OCI-LY7 (cell line): ENCODE results near the gene ZNF578. TPM values are rescaled to one million over a fixed set of nuclear protein-coding genes. Genes with fewer than 3 reads are reported as not detected.

Source experiments
- BruUV-seq: library from RNA; stranded (reverse); fragments of 400-500 nt; replicated peaks from 2 replicates; lab custom pipeline; 2021; lab: Mats Ljungman, UMichigan
- CTCF ChIA-PET: fragments of 300-600 bp; sonication (Branson Sonifier 250); formaldehyde crosslinking; loops from one replicate; lab custom pipeline; 2022; ENCODE audit warnings: antibody characterized with exemption; ENCODE audit not compliant: unreplicated experiment; lab: Charles Lee
- POLR2A ChIA-PET: fragments of 300-600 bp; sonication (Branson Sonifier 250); formaldehyde crosslinking; loops from one replicate; lab custom pipeline; 2022; ENCODE audit warnings: antibody characterized with exemption; lab: Charles Lee
- DNase-seq: peaks from one replicate; pipeline ENCODE4 v3.0.0-alpha.2; 2015; ENCODE audit warnings: low spot score
- H2AFZ ChIP-seq: fragments of 200-600 bp; sonication (generic), shearing (Covaris generic); 2 replicates; pipeline ENCODE4 v1.6.1; 2014; ENCODE audit warnings: mild to moderate bottlenecking, antibody characterized with exemption, low read length, moderate library complexity
- H3K27ac ChIP-seq: fragments of 200-600 bp; sonication (generic); 2 replicates; pipeline ENCODE4 v1.5.1; 2014; ENCODE audit warnings: mixed run types, low read depth, mild to moderate bottlenecking, moderate library complexity, low read length, inconsistent platforms; ENCODE audit not compliant: poor library complexity, severe bottlenecking
- H3K36me3 ChIP-seq: fragments of 200-600 bp; sonication (generic); 2 replicates; pipeline ENCODE4 v1.6.1; 2014; ENCODE audit warnings: mild to moderate bottlenecking, antibody characterized with exemption, low read length, moderate library complexity, mixed read lengths; ENCODE audit not compliant: insufficient read depth
- H3K4me1 ChIP-seq: fragments of 200-600 bp; sonication (generic); 2 replicates; pipeline ENCODE4 v1.5.1; 2014; ENCODE audit warnings: mild to moderate bottlenecking, low read length; ENCODE audit not compliant: insufficient read depth, poor library complexity, severe bottlenecking
- H3K4me2 ChIP-seq: fragments of 200-600 bp; sonication (generic); 2 replicates; pipeline ENCODE4 v1.6.1; 2014; ENCODE audit warnings: mild to moderate bottlenecking, low read length
- H3K4me3 ChIP-seq: fragments of 200-600 bp; sonication (generic); 2 replicates; pipeline ENCODE4 v1.5.1; 2014; ENCODE audit warnings: mild to moderate bottlenecking, low read depth, low read length; ENCODE audit not compliant: poor library complexity, severe bottlenecking
- H3K79me2 ChIP-seq: fragments of 200-600 bp; sonication (generic); 2 replicates; pipeline ENCODE4 v1.6.1; 2016; ENCODE audit warnings: low read depth, mild to moderate bottlenecking, low read length, moderate library complexity, mixed read lengths; ENCODE audit not compliant: insufficient read depth
- H3K9me2 ChIP-seq: fragments of 200-600 bp; sonication (generic); 2 replicates; pipeline ENCODE4 v1.6.1; 2016; ENCODE audit warnings: mild to moderate bottlenecking, low read length, mixed read lengths; ENCODE audit not compliant: insufficient read depth
- H3K9me3 ChIP-seq: fragments of 200-600 bp; sonication (generic); 2 replicates; pipeline ENCODE4 v1.6.1; 2014; ENCODE audit warnings: mild to moderate bottlenecking, mixed run types, low read length, mixed read lengths
- H4K20me1 ChIP-seq: fragments of 200-600 bp; sonication (generic); 2 replicates; pipeline ENCODE4 v1.6.1; 2014; ENCODE audit warnings: mild to moderate bottlenecking, antibody characterized with exemption, low read length, moderate library complexity, mixed read lengths; ENCODE audit not compliant: insufficient read depth
- EZH2phosphoT487 ChIP-seq: fragments of 200-600 bp; sonication (generic); IDR thresholded peaks from 2 replicates; pipeline ENCODE4 v1.6.1; 2018; ENCODE audit warnings: low read depth, borderline replicate concordance, mild to moderate bottlenecking, mixed run types, antibody characterized with exemption, low read length, moderate library complexity, mixed read lengths
- intact Hi-C: fragments of 100-400 bp; cut with micrococcal nuclease; formaldehyde crosslinking; loops from one replicate; pipeline ENCODE4 v1.10.0; 2022; ENCODE audit not compliant: unreplicated experiment
- total RNA-seq, 2 experiments: library from RNA; depleted of rRNA in 1 of 2; stranded (reverse); fragments of >200 nt in 1 of 2; shearing (Covaris generic) in 1 of 2; gene quantifications; 2 replicates each; pipeline ENCODE4 v1.2.3, GENCODE V29; 2014 to 2022
- TF ChIP-seq, protein P1 (sequence below): fragments of 200-600 bp; sonication (generic); conservative IDR thresholded peaks from 2 replicates; pipeline ENCODE4 v1.5.1; 2014; ENCODE audit warnings: mild to moderate bottlenecking, antibody characterized with exemption, low read length, moderate library complexity, mixed read lengths

Gene ZNF578
- total RNA-seq, 2 experiments from 2014 or later: not detected

DNA sequence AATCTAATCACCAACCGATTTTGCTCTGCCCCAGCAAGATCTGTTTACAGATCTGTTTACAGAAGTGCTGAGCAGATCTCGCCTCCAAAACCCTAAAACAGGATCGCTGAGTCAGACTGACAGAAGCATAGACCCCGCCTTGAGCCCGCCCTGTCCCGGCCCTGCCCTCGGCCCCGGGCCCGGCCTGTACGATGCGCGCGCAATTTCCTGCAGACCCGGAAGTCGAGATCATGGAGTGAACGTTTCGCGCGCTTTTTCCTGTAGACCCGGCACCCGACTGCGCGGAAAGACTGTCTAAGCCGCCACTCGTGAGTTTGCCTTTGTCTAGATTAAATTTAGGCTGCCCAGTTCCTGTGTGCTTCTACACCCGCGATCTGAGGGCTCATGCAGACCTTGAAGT lies 24.4 kb upstream of the ZNF578 start, which contains the start of gene ZNF534:
Gene ZNF534 (plus strand): TSS at position 212 of the 400 bp plus-strand sequence. CDS start 2,327 bp downstream, outside the sequence.
- Histone ChIP-seq H2AFZ (no peak within 1 kb of the TSS), H3K4me3 (no peak within 1 kb of the TSS), H3K4me2 (no peak within 1 kb of the TSS), H3K79me2 (no peaks in the 10 kb centered on the region), H4K20me1 (no peaks in the 10 kb centered on the region), H3K36me3 (no peaks in the 10 kb centered on the region), H3K9me3 (no peaks in the 10 kb centered on the region), H3K27ac (no peak within 1 kb of the TSS), H3K4me1 (no peaks in the 10 kb centered on the region), H3K9me2 (no peaks in the 10 kb centered on the region)
- intact Hi-C loops: no loop called here
- no TSS peak for BruUV-seq
- no peak for DNase-seq
- CTCF ChIA-PET: no interaction called here
- TF ChIP-seq, protein P1, sequence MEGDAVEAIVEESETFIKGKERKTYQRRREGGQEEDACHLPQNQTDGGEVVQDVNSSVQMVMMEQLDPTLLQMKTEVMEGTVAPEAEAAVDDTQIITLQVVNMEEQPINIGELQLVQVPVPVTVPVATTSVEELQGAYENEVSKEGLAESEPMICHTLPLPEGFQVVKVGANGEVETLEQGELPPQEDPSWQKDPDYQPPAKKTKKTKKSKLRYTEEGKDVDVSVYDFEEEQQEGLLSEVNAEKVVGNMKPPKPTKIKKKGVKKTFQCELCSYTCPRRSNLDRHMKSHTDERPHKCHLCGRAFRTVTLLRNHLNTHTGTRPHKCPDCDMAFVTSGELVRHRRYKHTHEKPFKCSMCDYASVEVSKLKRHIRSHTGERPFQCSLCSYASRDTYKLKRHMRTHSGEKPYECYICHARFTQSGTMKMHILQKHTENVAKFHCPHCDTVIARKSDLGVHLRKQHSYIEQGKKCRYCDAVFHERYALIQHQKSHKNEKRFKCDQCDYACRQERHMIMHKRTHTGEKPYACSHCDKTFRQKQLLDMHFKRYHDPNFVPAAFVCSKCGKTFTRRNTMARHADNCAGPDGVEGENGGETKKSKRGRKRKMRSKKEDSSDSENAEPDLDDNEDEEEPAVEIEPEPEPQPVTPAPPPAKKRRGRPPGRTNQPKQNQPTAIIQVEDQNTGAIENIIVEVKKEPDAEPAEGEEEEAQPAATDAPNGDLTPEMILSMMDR: no peak
- TF ChIP-seq EZH2phosphoT487: no peak
- POLR2A ChIA-PET: no interaction called here

DNA sequence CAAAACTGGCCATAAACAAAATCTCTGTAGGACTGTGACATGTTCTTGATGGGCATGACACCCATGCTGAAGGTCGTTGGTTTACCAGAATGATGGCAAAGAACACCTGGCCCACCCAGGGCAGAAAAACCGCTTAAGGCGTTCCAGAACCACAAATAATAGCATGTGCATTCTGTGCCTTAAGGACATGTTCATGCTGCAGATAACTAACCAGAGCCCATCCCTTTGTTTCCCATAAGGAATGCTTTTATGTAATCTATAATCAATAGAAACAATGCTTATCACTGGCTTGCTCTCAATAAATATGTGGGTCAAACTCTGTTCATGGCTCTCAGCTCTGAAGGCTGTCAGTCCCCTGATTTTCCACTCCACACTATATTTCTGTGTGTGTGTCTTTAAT lies 11.2 kb upstream of the ZNF578 start:
- H3K4me3 ChIP-seq: no peak overlapping the region
- no peaks in the 10 kb centered on the region for H3K79me2 ChIP-seq
- no peaks in the 10 kb centered on the region for H3K9me3 ChIP-seq
- CTCF ChIA-PET: no interaction called here
- H3K9me2 ChIP-seq: no peaks in the 10 kb centered on the region
- BruUV-seq: no TSS peak
- no peaks in the 10 kb centered on the region for H3K4me1 ChIP-seq
- no peak for DNase-seq
- H3K27ac ChIP-seq: no peak overlapping the region
- no peaks in the 10 kb centered on the region for H3K36me3 ChIP-seq
- no peak overlapping the region for H2AFZ ChIP-seq
- TF ChIP-seq, protein P1: no peak
- no peak for TF ChIP-seq EZH2phosphoT487
- intact Hi-C loops: no loop called here
- H3K4me2 ChIP-seq: no peak overlapping the region
- H4K20me1 ChIP-seq: no peaks in the 10 kb centered on the region
- POLR2A ChIA-PET: no interaction called here

DNA sequence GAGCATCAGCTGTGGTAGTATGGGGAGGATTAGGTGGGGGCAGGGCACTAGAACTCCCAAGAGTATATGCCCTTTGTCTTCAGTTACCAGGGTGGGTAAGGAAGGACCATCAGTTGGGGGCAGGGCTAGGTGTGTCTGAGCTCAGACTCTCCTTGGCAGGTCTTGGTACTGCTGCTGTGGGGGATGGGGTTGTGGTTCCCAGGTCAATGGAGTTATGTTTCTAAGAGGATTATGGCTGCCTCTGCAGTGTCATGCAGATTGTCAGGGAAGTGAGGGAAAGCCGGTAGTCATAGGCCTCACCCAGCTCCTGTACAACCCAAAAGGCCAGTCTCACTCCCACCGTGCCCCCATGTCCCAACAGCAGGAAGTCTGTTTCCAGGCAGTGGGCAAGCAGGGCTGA lies 8.8 kb upstream of the ZNF578 start:
- TF ChIP-seq EZH2phosphoT487: no peak
- TF ChIP-seq, protein P1: no peak
- ChIA-PET CTCF (no interaction called here), POLR2A (no interaction called here)
- intact Hi-C loops: no loop called here
- DNase-seq: no peak
- no TSS peak for BruUV-seq
- no peaks in the 10 kb centered on the region for H4K20me1 ChIP-seq
- no peaks in the 10 kb centered on the region for H3K36me3 ChIP-seq
- H3K4me1 ChIP-seq: no peaks in the 10 kb centered on the region
- no peak overlapping the region for H3K27ac ChIP-seq
- no peaks in the 10 kb centered on the region for H3K9me2 ChIP-seq
- no peak overlapping the region for H3K4me2 ChIP-seq
- no peaks in the 10 kb centered on the region for H3K9me3 ChIP-seq
- no peak overlapping the region for H3K4me3 ChIP-seq
- no peak overlapping the region for H2AFZ ChIP-seq
- no peaks in the 10 kb centered on the region for H3K79me2 ChIP-seq
